Brain microvascular endothelial cell (primary cell): ENCODE results near the gene BBX.

Experiments used
- DNase-seq: peaks from one replicate; pipeline ENCODE4 v3.0.0-alpha.2; 2020
- H3K27ac ChIP-seq: fragments of 250-450 bp; sonication (Bioruptor Pico); 2 replicates; pipeline ENCODE4 v1.5.1; 2020; ENCODE audit warnings: mild to moderate bottlenecking, moderate library complexity
- H3K27me3 ChIP-seq: fragments of 250-450 bp; sonication (Bioruptor Pico); replicated peaks from 2 replicates; pipeline ENCODE4 v1.5.1; 2020; ENCODE audit warnings: mild to moderate bottlenecking
- H3K36me3 ChIP-seq: fragments of 250-450 bp; sonication (Bioruptor Pico); replicated peaks from 2 replicates; pipeline ENCODE4 v1.5.1; 2020; ENCODE audit warnings: mild to moderate bottlenecking
- H3K4me3 ChIP-seq: 2 replicates; pipeline ENCODE4 v1.5.1; 2011; ENCODE audit warnings: low read depth, mild to moderate bottlenecking, control low read depth, low read length, moderate library complexity
- CTCF ChIP-seq: IDR thresholded peaks from 2 replicates; pipeline ENCODE4 v1.5.1; 2011; ENCODE audit warnings: low read depth, mild to moderate bottlenecking, moderate library complexity, low read length, control low read depth, inconsistent platforms; ENCODE audit errors: missing control alignments
- in situ Hi-C: cut with HindIII; loops from 2 replicates; pipeline ENCODE4 v1.10.0; 2017; ENCODE audit warnings: low sequenced_read_pairs, low pct_ligation_motif_present

BBX gene

GRCh38 chr3:107599772-107600145 is 77.0 kb downstream of the BBX start:
- Histone ChIP-seq H3K4me3 (peak overlapping the region; percentile 43), H3K27ac (peak overlapping the region; percentile 65), H3K36me3 (no peaks in the 10 kb centered on the region), H3K27me3 (no peaks in the 10 kb centered on the region)
- in situ Hi-C loops: no loop called here
- TF ChIP-seq CTCF: no peak
- DNase-seq: no peak

GRCh38 chr3:107600780-107601179 is 78.0 kb downstream of the BBX start:
- in situ Hi-C loops: no loop called here
- DNase-seq: no peak
- TF ChIP-seq CTCF: no peak
- no peak overlapping the region for H3K4me3 ChIP-seq
- no peaks in the 10 kb centered on the region for H3K27me3 ChIP-seq
- H3K27ac ChIP-seq: no peak overlapping the region
- no peaks in the 10 kb centered on the region for H3K36me3 ChIP-seq

GRCh38 chr3:107604057-107604822 is 81.5 kb downstream of the BBX start:
- H3K27me3 ChIP-seq: no peaks in the 10 kb centered on the region
- no peak for TF ChIP-seq CTCF
- peak; percentile 37 for DNase-seq
- in situ Hi-C loops: no loop called here
- no peaks in the 10 kb centered on the region for H3K36me3 ChIP-seq
- H3K4me3 ChIP-seq: no peak overlapping the region
- no peak overlapping the region for H3K27ac ChIP-seq

GRCh38 chr3:107611775-107612469 is 89.2 kb downstream of the BBX start:
- Histone ChIP-seq H3K27me3 (no peaks in the 10 kb centered on the region), H3K27ac (no peak overlapping the region), H3K4me3 (no peak overlapping the region), H3K36me3 (no peaks in the 10 kb centered on the region)
- in situ Hi-C loops: no loop called here
- no peak for DNase-seq
- TF ChIP-seq CTCF: no peak

- no peaks in the 10 kb centered on the region for H3K36me3 ChIP-seq
- in situ Hi-C loops: no loop called here
- no peak for DNase-seq
- no peak overlapping the region for H3K27ac ChIP-seq
- TF ChIP-seq CTCF: no peak
- no peak overlapping the region for H3K4me3 ChIP-seq
- no peaks in the 10 kb centered on the region for H3K27me3 ChIP-seq
These were observed 89.9 kb downstream of the BBX start for GRCh38 chr3:107612664-107613084.

GRCh38 chr3:107619549-107619948 is 96.8 kb downstream of the BBX start:
- DNase-seq: no peak
- no peak overlapping the region for H3K4me3 ChIP-seq
- TF ChIP-seq CTCF: no peak
- no peaks in the 10 kb centered on the region for H3K27me3 ChIP-seq
- H3K27ac ChIP-seq: no peak overlapping the region
- in situ Hi-C loops: no loop called here
- H3K36me3 ChIP-seq: no peaks in the 10 kb centered on the region
